NK-92 (cell line): Measurements from ENCODE around the gene PCDHGA5.
"Not testable (repeated sequence)": the region's sequence is repeated elsewhere in the genome, so short reads cannot be mapped to it uniquely, and the experiment has no call there.

Source experiments
- DNase-seq: peaks from one replicate; lab custom pipeline; 2025; ENCODE audit not compliant: unreplicated experiment; lab: John Stamatoyannopoulos, UW

Gene PCDHGA5

DNA sequence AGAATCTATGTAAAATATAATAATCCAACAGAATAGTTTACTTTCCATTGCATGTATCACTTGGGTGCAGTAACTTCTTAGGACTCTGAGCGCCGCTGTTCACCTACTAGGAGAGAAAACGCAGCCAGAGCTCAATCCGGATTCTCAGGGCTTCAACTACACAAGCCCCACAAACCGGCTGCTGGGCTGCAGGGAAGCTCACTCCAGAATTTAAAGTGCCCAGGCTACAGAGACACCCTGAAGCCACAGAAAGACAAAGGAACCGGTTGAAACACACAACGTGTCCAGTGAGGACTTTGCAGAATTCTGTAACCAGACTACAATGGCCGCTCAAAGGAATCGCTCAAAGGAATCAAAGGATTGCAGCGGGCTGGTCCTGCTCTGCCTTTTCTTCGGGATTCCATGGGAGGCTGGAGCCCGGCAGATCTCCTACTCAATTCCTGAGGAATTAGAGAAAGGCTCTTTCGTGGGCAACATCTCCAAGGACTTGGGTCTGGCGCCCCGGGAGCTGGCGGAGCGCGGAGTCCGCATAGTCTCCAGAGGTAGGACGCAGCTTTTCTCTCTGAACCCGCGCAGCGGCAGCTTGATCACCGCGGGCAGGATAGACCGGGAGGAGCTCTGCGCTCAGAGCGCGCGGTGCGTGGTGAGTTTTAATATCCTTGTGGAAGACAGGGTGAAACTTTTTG, 49.0 kb downstream of the PCDHGA5 start, which contains the start of gene PCDHGA10:
TSS of gene PCDHGA10 (plus strand) at position 134 of the 686 bp plus-strand sequence. CDS start at position 323, 189 bp downstream.
- no peak for DNase-seq

DNA sequence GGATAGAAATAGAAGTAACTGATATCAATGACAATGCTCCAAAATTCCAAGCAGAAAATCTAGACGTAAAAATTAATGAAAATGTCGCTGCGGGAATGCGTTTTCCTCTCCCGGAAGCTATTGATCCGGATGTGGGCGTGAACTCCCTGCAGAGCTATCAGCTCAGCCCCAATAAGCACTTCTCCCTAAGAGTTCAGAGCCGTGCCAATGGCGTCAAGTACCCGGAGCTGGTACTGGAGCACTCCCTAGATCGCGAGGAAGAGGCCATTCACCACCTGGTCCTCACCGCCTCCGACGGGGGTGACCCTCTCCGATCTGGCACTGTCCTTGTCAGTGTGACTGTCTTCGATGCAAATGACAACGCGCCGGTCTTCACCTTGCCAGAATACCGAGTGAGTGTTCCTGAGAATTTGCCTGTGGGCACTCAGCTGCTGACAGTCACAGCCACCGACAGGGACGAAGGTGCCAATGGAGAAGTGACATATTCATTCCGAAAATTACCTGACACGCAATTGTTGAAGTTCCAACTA, 49.6 kb downstream of the PCDHGA5 start:
- DNase-seq: no peak

DNA sequence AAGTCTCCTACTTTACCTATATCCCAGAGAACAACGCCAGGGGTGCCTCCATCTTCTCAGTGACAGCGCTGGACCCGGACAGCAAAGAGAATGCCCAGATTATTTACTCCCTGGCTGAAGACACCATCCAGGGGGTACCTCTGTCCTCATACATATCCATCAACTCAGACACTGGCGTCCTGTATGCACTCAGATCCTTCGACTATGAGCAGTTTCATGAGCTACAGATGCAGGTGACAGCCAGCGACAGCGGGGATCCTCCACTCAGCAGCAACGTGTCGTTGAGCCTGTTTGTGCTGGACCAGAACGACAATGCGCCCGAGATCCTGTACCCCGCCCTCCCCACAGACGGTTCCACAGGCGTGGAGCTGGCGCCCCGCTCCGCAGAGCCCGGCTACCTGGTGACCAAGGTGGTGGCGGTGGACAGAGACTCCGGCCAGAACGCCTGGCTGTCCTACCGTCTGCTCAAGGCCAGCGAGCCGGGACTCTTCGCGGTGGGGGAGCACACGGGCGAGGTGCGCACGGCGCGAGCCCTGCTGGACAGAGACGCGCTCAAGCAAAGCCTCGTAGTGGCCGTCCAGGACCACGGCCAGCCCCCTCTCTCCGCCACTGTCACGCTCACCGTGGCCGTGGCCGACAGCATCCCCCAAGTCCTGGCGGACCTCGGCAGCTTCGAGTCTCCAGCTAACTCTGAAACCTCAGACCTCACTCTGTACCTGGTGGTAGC, 50.7 kb downstream of the PCDHGA5 start:
- DNase-seq: not testable (repeated sequence)

DNA sequence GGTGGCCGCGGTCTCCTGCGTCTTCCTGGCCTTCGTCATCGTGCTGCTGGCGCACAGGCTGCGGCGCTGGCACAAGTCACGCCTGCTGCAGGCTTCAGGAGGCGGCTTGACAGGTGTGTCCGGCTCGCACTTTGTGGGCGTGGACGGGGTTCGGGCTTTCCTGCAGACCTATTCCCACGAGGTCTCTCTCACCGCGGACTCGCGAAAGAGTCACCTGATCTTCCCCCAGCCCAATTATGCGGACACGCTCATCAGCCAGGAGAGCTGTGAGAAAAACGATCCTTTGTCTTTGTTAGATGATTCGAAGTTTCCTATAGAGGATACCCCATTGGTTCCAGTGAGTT, 51.3 kb downstream of the PCDHGA5 start:
- DNase-seq: not testable (repeated sequence)
